ENCODE results near the gene RBM33.

The RBM33 gene

DNA sequence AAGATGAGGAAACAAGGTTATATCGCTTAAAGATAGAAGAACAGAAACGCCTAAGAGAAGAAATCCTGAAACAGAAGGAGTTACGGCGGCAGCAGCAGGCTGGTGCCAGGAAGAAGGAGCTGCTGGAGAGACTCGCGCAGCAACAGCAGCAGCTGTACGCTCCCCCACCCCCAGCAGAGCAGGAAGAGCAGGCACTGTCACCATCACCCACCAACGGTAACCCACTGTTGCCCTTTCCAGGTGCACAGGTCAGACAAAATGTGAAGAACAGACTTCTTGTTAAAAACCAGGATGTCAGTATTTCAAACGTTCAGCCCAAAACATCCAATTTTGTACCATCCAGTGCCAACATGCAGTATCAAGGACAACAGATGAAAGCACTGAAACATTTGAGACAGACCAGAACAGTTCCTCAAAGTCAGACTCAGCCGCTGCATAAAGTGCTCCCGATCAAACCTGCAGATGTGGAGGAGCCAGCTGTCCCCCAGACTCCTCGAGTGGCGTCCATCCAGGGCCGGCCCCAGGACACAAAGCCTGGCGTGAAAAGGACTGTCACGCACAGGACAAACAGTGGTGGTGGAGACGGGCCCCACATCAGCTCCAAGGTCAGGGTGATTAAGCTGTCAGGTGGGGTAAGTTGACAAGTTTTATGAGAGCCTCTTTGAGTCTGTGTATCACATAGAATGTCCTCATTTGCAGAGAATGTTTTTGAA is 100.7 kb downstream of the RBM33 start:
- peaks cover 81% of the 10 kb centered on the region; the same call in 1 of the 2 replicates for H3K36me3 ChIP-seq (ENCODE audit: insufficient read depth, low read length)

DNA sequence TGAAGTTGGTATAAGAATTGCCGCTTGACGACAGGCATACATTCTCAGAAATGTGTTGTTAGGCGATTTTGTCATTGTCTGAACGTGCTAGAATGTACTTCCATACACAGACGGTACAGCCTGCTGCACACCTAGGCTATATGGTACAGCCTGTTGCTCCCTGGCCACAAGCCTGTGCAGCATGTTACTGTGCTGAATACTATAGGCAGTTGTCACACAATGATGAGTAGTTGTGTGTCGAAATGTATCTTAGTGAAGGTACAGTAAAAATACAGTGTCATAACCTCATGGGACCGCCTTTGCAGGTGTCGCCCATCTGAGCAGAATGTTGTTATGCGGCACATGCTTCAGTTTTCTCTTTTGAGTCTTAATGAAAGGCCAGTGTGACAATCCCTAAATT is 101.3 kb downstream of the RBM33 start:
- H3K79me2 ChIP-seq (ENCODE audit: insufficient read depth, low read length), result peaks cover 52% of the 10 kb centered on the region
- peak overlapping the region; percentile 57 for H3K9ac ChIP-seq (ENCODE audit: low read length)
- no peak overlapping the region for H2AFZ ChIP-seq (ENCODE audit: low read length)
- H3F3A ChIP-seq (ENCODE audit: insufficient read depth, low read length), result 0 out of 2 replicates have a peak, but pooled peaks cover 10% of the 10 kb centered on the region
- no peaks in the 10 kb centered on the region for H3K9me3 ChIP-seq (ENCODE audit: low read length)
- TF ChIP-seq EZH2 (IDR thresholded peaks at IDR 0.05; ENCODE audit: borderline replicate concordance, low read length), result no peak
- TF ChIP-seq, protein P1, sequence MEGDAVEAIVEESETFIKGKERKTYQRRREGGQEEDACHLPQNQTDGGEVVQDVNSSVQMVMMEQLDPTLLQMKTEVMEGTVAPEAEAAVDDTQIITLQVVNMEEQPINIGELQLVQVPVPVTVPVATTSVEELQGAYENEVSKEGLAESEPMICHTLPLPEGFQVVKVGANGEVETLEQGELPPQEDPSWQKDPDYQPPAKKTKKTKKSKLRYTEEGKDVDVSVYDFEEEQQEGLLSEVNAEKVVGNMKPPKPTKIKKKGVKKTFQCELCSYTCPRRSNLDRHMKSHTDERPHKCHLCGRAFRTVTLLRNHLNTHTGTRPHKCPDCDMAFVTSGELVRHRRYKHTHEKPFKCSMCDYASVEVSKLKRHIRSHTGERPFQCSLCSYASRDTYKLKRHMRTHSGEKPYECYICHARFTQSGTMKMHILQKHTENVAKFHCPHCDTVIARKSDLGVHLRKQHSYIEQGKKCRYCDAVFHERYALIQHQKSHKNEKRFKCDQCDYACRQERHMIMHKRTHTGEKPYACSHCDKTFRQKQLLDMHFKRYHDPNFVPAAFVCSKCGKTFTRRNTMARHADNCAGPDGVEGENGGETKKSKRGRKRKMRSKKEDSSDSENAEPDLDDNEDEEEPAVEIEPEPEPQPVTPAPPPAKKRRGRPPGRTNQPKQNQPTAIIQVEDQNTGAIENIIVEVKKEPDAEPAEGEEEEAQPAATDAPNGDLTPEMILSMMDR (IDR thresholded peaks at IDR 0.05; ENCODE audit: low read length), result no peak
- H3K36me3 ChIP-seq (ENCODE audit: insufficient read depth, low read length), result peaks cover 75% of the 10 kb centered on the region; the same call in 1 of the 2 replicates
- peak overlapping the region; percentile 49 for H3K4me3 ChIP-seq (ENCODE audit: low read depth, low read length, poor library complexity, severe bottlenecking)
- peak overlapping the region; percentile 96 for H3K27ac ChIP-seq (ENCODE audit: low read depth, low read length, poor library complexity, severe bottlenecking)
- H3K4me1 ChIP-seq (ENCODE audit: insufficient read depth, low read length, severe bottlenecking), result peaks cover 100% of the 10 kb centered on the region
- H3K27me3 ChIP-seq (ENCODE audit: insufficient read depth, low read length), result no peaks in the 10 kb centered on the region
- no peaks in the 10 kb centered on the region for H3K9me2 ChIP-seq (ENCODE audit: low read depth, low read length)
- H4K20me1 ChIP-seq (ENCODE audit: insufficient read depth, low read length), result no peaks in the 10 kb centered on the region
- H3K4me2 ChIP-seq (ENCODE audit: low read length), result peak overlapping the region; percentile 57

More for the DNA sequence above, 100.7 kb downstream of the RBM33 start:
- peak overlapping the region; percentile 57 for H3K4me2 ChIP-seq (ENCODE audit: low read length)
- H3K9ac ChIP-seq (ENCODE audit: low read length), result peak overlapping the region; percentile 57
- H3K9me3 ChIP-seq (ENCODE audit: low read length), result no peaks in the 10 kb centered on the region
- peaks cover 100% of the 10 kb centered on the region for H3K4me1 ChIP-seq (ENCODE audit: insufficient read depth, low read length, severe bottlenecking)
- H3K79me2 ChIP-seq (ENCODE audit: insufficient read depth, low read length), result peaks cover 46% of the 10 kb centered on the region
- H3K27ac ChIP-seq (ENCODE audit: low read depth, low read length, poor library complexity, severe bottlenecking), result peak overlapping the region; percentile 96
- H2AFZ ChIP-seq (ENCODE audit: low read length), result no peak overlapping the region
- H3K4me3 ChIP-seq (ENCODE audit: low read depth, low read length, poor library complexity, severe bottlenecking), result peak overlapping the region; percentile 49
- TF ChIP-seq, protein P1 (IDR thresholded peaks at IDR 0.05; ENCODE audit: low read length), result no peak
- no peak for TF ChIP-seq EZH2 (IDR thresholded peaks at IDR 0.05; ENCODE audit: borderline replicate concordance, low read length)
- 0 out of 2 replicates have a peak, but pooled peaks cover 10% of the 10 kb centered on the region for H3F3A ChIP-seq (ENCODE audit: insufficient read depth, low read length)
- no peaks in the 10 kb centered on the region for H4K20me1 ChIP-seq (ENCODE audit: insufficient read depth, low read length)
- no peaks in the 10 kb centered on the region for H3K27me3 ChIP-seq (ENCODE audit: insufficient read depth, low read length)
- H3K9me2 ChIP-seq (ENCODE audit: low read depth, low read length), result no peaks in the 10 kb centered on the region

DNA sequence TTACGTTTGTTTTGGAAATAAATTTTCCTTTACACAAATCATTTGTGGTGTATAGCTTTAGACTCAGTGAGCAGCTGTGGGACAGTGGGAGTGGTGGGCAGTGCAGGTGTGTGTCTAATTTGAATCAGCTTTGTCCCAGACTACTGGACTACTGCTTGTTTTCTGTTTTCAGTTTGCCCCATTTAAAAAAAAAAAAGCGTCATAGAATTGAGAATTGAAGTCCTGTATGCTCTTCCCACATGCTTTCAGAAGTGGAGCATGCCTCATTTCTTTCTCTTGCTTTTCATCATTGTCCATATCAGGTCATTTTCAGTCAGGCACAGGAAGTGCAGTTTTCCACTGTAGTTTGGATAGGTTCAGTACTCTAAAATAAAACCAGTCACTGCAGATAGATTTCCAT is 101.7 kb downstream of the RBM33 start:
- Histone ChIP-seq H3K9me3 (ENCODE audit: low read length) (no peaks in the 10 kb centered on the region), H3K36me3 (ENCODE audit: insufficient read depth, low read length) (peaks cover 73% of the 10 kb centered on the region; the same call in 1 of the 2 replicates), H3K9me2 (ENCODE audit: low read depth, low read length) (no peaks in the 10 kb centered on the region), H3K4me1 (ENCODE audit: insufficient read depth, low read length, severe bottlenecking) (peaks cover 100% of the 10 kb centered on the region), H3K9ac (ENCODE audit: low read length) (peak overlapping the region; percentile 57), H3K4me2 (ENCODE audit: low read length) (peak overlapping the region; percentile 57), H3K27me3 (ENCODE audit: insufficient read depth, low read length) (no peaks in the 10 kb centered on the region), H2AFZ (ENCODE audit: low read length) (no peak overlapping the region), H3K79me2 (ENCODE audit: insufficient read depth, low read length) (peaks cover 57% of the 10 kb centered on the region), H3F3A (ENCODE audit: insufficient read depth, low read length) (0 out of 2 replicates have a peak, but pooled peaks cover 10% of the 10 kb centered on the region), H3K4me3 (ENCODE audit: low read depth, low read length, poor library complexity, severe bottlenecking) (peak overlapping the region; percentile 49), H4K20me1 (ENCODE audit: insufficient read depth, low read length) (no peaks in the 10 kb centered on the region), H3K27ac (ENCODE audit: low read depth, low read length, poor library complexity, severe bottlenecking) (peak overlapping the region; percentile 96)
- TF ChIP-seq, protein P1 (IDR thresholded peaks at IDR 0.05; ENCODE audit: low read length), result no peak
- TF ChIP-seq EZH2 (IDR thresholded peaks at IDR 0.05; ENCODE audit: borderline replicate concordance, low read length), result no peak
